GM12878 (cell line): Measurements from ENCODE around the gene PLA2G4C. TPM values are rescaled to one million over a fixed set of nuclear protein-coding genes. Genes with fewer than 3 reads are reported as not detected.

Source experiments
- CREB1 ChIP-seq: IDR thresholded peaks from 2 replicates; pipeline ENCODE4 v1.6.1; 2012; ENCODE audit warnings: low read depth, mild to moderate bottlenecking, inconsistent platforms
- CTCF ChIP-seq, 3 experiments: IDR thresholded peaks in 2 of 3; conservative IDR thresholded peaks in 1 of 3; 2 replicates each; pipeline ENCODE4 v1.5.1; 2011; ENCODE audit warnings: low read depth in 3 of 3, low read length in 3 of 3, mild to moderate bottlenecking in 3 of 3, control low read depth in 2 of 3, moderate library complexity in 2 of 3, inconsistent platforms in 1 of 3, mixed read lengths in 1 of 3; ENCODE audit not compliant: control insufficient read depth in 2 of 3, insufficient read depth in 1 of 3; ENCODE audit errors: extremely low read depth in 1 of 3
- NFYB ChIP-seq: IDR thresholded peaks from 2 replicates; pipeline ENCODE4 v1.6.1; 2011; ENCODE audit warnings: low read depth, mild to moderate bottlenecking, low read length, improper control_type of control experiment, moderate library complexity; ENCODE audit not compliant: insufficient read depth
- SRF ChIP-seq, 2 experiments: IDR thresholded peaks; 2 replicates each; pipeline ENCODE4 v1.6.1; 2011; ENCODE audit warnings: low read depth in 2 of 2, low read length in 2 of 2, mild to moderate bottlenecking in 1 of 2, moderate library complexity in 1 of 2
- ZBTB11 ChIP-seq: fragments of 450-650 bp; formaldehyde crosslinking; IDR thresholded peaks from 2 replicates; pipeline ENCODE4 v1.5.0; 2022; ENCODE audit warnings: mild to moderate bottlenecking, missing genetic modification characterization
- polyA plus RNA-seq, 11 experiments: library from polyadenylated mRNA; depleted of rRNA in 4 of 11; unstranded in 6 of 11; stranded (reverse) in 5 of 11; fragments of >200 nt; fragmentation: Nextera tagmentation in 4 of 11; fragmentation: Illumina TruSeq in 1 of 11; extraction: Ambion mirVana in 4 of 11; extraction: Trizol in 1 of 11; gene quantifications; 1 replicate in 1 of 11; 2 replicates in 10 of 11; pipeline versions ENCODE4 v1.2.1 to v1.2.3, GENCODE V29; 2011 to 2016; ENCODE audit warnings: inconsistent platforms in 2 of 11, missing spikeins in 2 of 11, low read depth in 1 of 11
- total RNA-seq, 4 experiments: library from RNA; depleted of rRNA in 3 of 4; stranded (reverse); fragments of >200 nt in 3 of 4; fragmentation: Illumina TruSeq in 1 of 4; extraction: Trizol in 1 of 4; gene quantifications; 2 replicates each; pipeline versions ENCODE4 v1.2.1 to v1.2.3, GENCODE V29; 2013 to 2021

Gene PLA2G4C
- total and polyA plus RNA-seq, 10 of the 15 experiments (the other 5 are each of a cell fraction or from before 2014, with no cell fraction given), result 0.53 to 3.6 (median 1.1) TPM

GRCh38 chr19:48094855-48095203 is 15.8 kb downstream of the PLA2G4C start (continued):
- TF ChIP-seq CTCF (IDR thresholded peaks at IDR 0.05 in 2 of 3, conservative IDR thresholded peaks at IDR 0.05 in 1 of 3; ENCODE audit: control insufficient read depth in 2 of 3, extremely low read depth in 1 of 3, insufficient read depth in 1 of 3, low read depth in 3 of 3, low read length in 3 of 3), result no peak
- TF ChIP-seq ZBTB11 (CRISPR knock-in tag), result no peak
- no peak for TF ChIP-seq SRF (IDR thresholded peaks at IDR 0.05; ENCODE audit: low read depth in 2 of 2, low read length in 2 of 2)
- no peak for TF ChIP-seq CREB1
- TF ChIP-seq NFYB, result no peak
